GM19238 (cell line): Measurements from ENCODE around the gene BHLHA15.
"Not testable (repeated sequence)": the region's sequence is repeated elsewhere in the genome, so short reads cannot be mapped to it uniquely, and the experiment has no call there.

Source experiments
- DNase-seq: peaks from one replicate; pipeline ENCODE4 v3.0.0; 2011; ENCODE audit warnings: low spot score; ENCODE audit not compliant: insufficient read length

Gene BHLHA15

DNA sequence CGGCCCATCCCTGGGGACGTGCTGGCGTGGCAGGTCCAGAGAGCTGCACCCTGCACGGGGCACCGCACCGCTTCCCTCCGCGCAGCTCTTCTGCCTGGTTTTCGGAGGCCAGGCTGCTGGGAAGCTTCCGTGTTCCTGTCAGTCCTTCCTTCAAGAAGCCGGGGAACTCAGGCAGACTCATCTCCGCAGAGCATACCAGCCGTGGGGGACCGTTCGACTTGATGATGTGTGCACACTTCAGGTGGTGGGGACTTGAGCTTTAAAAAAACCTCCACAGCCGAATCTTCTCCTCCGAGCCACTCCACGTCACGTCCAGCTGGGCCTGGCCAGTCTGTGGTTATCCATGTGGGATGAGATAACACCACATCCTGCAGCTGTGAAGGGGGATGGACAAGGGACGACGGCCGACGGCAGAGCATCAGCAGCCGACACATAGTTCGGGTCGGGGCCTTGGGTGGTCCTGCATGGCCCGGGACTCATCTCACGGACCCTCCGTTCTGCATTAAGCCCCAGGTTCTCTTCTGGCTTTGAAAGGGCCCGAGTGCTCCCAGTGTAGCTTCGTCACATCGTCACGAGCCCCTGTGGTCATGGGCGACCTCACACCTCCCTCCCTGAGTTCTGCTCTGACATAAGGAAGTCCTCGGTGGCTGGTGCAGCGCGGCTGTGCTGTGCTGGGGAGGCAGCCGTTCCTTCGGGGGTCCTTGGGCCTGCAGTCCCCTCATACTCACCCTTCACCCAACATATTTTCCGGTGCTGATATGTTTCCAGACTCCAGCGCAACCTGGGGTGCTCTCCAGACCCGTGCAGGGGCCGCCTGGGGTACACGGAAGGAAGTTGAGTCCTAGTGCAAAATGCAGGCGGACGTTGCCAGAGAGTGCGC lies 4.5 kb upstream of the BHLHA15 start:
- no peak for DNase-seq

DNA sequence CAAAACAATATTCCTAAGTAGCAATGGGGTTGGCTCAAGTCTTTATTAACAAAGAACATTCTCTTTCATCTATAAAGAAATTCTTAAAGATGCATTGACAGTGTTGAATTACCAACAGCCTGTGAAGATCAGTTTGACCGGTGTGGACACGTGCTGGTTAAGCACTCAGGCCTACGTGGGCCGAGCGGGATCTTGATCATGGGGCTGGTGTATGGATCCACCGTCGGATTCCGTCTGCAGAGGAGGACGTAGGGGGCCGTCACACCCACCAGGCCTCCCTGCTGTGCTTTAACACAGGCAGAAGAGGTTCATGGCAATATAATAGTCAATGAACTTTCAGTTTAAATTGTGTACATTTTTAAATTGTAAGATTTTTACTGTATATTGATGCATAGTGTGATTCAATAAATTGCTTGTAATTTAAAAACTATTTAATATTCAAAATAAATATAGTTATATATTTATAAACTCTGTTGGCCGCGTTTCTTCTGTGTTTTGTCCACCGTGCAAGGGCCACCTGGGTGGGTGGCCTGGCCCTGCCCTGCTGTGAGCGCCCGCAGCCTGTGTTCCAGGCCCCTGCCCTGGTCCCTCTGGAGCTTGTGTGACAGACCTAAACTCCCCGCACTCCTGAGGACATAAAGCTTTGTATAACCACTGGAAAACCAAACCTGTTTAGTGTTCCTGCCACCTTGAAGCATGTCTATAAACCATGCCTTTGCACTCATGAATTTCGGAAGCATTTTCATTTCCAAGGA lies 1.9 kb upstream of the BHLHA15 start:
- DNase-seq: no peak

DNA sequence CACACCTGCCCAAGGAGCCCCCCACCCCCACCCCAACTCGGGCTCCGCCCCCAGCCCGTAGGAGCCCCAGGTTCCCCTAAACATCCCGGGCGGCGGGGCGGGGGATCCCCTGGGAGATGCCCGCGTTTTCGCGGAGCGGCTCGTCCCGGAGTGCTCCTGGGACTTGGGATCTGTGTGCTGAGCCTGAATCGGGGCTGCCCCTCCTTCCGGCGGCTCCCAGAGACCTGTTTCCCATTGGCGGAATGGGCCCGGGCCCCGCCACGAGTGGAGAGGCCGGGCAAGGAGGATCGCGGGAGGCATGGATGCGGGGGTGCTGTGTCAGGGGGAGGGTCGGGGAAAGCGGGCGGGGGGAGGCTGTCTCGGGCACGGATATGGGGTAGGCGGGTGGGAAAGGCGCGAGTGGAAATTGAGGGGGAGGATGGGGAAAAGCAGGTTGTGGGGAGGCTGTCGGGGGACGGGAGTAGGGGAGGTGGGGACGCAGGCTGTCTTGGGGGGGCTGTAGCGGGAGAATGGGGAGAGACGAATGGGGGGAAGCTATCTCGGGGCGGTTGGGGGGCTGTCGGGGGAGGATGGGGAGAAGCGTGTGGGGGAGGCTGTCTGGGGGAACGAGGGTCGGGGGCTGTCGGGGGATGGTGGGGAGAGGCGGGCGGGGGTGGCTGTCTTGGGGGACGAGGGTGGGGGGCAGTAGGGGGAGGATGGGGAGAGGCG lies 572 bp upstream of the BHLHA15 start:
- no peak for DNase-seq

DNA sequence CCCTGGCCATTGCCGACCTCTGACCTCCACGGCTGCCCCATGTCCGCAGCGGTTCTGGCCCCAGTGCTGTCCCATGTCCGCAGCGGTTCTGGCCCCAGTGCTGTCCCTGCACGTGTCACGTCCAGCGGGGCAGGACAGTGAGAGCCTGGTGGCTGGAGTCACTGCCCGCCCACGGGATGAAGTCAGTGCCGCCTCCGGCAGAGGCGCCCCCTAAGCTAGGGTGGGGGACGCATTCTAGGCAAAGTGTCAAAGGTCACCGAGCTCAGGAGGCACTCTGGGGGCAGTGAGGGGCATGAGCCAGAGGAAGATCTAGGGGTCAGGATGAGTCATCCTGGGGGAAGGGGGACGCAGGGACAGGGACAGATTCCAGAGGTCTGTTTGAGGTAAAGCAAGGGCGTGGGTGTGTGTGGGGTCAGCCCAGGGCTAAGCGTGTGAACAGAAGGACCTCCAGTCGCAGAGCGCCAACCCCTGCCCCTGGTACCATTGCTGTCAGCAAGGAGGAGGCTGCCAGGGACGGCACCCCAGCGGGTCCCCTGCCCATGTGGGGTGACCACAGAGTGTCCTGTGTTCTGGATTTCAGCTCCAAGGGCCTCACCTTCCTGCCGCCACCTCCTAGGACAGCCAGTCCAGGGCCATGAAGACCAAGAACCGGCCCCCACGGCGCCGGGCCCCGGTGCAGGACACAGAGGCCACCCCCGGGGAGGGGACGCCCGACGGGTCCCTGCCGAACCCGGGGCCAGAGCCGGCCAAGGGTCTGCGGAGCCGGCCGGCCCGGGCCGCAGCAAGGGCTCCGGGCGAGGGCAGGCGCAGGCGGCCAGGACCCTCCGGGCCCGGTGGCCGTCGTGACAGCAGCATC lies 665 bp downstream of the BHLHA15 start:
- DNase-seq: no peak

DNA sequence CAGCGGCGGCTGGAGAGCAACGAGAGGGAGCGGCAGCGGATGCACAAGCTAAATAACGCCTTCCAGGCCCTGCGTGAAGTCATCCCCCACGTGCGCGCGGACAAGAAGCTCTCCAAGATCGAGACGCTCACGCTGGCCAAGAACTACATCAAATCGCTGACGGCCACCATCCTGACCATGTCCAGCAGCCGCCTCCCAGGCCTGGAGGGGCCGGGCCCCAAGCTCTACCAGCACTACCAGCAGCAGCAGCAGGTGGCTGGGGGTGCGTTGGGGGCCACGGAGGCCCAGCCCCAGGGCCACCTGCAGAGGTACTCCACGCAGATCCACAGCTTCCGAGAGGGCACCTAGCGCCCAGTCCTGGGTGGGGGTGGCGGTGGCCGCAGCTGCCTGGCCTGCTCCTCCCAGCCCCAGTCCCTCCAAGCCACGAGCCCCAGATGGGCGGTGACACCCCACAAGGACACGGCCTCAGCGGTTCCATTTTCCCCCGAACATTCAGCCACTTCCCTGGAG lies 1.3 kb downstream of the BHLHA15 start:
- no peak for DNase-seq

DNA sequence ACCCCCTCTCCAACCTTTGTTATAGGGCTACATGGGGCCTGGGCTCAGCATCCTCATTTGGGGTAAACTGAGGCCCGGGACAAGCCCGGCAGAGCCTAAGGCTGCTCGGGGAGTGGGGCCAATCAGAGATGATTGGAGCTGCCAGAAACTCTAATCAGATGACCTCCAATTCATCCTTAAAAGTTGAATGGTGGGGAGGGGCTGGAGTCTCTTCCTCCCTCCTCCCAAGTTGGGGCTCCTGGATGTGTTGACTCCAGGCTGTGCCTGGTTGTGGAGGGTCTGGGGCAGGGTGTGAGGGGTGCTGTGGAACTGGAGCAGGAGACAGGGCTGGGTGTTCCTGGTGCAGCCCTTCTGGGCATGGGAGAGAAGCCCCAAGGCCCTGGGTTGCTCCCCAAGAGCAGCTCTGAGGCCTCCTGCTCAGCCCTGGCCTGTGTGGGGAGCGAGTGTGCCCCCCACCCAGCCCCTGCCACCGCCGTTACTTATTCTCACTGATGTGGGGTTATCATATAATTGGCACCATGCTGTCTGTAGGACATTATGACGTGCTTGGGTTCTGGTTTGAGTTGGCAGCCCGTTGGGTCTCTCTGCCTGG lies 2.2 kb downstream of the BHLHA15 start:
- no peak for DNase-seq

DNA sequence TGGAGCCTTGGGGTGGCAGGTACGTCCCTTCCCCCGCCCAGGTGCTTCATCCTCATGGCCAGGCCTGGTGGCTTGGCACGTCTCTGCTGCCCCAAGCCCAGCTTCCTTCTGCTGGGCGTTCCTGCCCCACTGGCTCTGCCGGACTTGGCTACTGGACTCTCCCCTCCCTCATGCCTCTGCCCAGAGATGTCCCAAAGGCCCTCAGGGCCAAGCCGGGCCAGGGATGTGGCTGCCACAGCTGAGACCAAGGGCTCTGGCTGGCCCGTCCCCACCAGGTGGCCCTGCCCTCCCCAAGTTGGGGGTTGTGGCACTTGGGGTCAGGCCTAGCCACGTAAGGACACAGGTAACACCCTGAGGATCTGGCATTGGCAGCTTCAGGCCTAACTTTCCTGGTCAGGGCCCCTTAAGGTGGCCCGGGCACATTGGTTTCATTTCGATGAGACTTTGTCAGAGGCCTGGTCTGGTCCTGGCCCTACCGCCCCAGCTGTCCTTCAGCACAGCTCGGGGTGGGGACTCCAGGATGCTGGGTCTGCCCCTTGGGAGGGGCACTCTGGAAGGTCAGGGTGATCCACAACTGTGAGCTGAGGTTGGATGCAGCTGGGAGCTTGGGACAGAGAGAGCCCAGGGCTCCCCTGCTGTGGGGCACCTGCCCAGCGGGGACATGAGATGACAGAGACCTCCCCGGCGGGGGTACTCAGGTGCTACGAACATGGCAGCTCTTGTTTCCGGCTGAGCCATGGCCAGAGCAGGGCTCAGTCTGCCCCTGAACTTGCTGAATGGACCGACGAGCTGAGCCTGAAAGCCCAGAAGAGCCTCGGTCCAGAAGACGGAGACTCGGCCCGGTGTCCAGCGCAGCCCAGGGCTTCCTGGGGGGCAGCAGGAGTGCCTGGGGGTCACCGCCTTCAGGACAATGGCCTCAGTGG lies 2.9 kb downstream of the BHLHA15 start:
- no peak for DNase-seq

DNA sequence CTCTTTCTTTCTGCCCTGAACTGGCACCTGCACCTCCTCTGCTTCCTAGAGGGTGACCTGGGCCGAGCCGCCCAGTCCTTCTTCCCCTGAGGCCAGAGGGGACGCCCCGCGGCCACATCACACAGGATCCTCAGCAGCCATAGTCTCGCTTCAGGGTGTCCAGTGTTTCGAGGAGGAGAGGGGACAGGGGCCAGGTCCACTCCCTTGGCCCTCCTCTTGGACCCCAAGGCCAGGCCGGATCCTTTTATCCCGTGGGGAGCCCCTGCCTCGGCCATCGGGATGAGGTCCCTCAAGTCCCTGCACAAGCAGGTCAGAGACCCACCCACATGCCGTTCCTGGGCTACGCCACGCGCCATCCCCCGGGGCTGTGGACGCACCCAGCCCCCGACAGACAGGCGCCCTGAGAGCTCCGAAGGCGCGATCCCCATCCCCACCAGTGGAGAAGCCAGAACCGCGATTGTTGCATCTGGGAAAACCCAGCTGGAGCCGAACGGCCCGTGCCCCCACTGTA lies 3.6 kb downstream of the BHLHA15 start:
- DNase-seq: no peak

DNA sequence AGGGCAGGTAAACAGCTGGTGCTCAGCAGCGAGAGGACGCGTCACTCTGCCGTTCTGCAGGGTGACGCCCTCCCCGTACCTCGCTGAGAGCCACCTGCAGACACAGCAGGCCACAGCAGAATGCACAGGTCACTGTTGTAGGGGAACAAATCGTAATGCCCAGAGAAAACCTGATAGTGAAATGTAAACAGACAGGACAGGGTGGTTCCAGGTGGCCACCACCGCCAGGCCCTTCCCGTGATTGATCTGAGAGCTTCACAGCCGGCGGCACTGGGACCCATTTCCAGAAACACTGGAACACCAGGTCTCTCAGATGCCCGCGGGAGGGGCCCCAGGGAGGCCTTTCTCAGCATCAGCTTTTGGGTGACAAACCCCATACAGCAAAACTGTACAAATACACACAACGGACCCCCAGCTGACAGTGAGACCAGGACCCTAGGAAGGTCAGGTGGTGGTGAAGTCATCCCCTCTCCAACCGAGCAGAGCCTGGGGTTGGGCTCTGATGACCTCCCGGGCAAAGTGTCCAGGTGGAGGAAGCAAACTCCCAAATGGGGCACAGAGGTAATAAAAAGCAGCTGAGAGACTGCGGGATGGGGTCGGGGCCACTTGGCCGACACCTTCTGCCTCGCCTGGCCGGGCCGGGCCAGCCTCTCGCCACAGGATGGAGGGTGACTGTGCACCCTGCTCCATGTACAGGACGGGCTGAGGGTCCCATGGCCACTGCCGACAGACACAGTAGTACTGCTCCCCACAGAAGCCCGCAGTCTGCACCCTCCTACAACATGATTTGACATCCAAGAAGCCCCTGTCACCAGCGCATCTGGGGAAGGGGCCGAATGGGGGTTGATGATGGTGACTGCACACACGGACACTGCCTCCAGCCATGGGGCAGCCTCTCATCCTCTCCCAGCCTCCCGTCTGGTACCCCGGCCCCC lies 4.6 kb downstream of the BHLHA15 start:
- DNase-seq: no peak

DNA sequence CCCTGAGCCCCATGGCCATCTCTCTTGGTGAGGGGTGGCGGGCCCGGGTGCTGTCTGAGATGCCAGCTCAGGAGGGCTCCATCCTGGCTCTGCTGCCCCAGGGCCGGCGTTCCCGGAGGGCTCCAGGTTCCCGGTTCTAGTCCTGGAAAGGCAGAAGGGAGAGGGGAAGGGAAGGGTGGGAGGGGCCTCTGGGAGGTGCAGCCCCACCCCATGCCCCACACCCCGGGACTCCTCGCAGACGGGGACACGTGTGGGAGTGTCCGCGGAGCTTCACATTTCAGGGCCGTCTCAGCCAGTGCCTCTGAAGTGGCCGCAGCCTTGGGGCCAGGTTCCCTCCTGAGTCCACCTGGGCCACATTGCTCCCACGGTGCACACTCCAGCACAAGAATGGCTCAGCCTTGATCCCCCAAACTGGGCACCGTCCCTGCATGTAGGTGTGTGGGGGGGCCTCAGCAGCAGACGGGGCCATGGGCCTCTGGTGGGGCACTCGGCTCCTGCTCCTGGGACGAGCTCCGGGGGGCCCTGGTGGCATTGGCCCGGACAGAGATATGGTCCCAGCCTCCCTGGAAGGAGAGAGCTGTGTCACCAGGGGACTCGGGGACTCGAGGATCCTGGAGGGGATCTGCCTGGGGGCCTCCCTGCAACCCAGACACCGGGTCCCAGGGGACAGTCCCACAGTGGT lies 5.8 kb downstream of the BHLHA15 start:
- DNase-seq: no peak

DNA sequence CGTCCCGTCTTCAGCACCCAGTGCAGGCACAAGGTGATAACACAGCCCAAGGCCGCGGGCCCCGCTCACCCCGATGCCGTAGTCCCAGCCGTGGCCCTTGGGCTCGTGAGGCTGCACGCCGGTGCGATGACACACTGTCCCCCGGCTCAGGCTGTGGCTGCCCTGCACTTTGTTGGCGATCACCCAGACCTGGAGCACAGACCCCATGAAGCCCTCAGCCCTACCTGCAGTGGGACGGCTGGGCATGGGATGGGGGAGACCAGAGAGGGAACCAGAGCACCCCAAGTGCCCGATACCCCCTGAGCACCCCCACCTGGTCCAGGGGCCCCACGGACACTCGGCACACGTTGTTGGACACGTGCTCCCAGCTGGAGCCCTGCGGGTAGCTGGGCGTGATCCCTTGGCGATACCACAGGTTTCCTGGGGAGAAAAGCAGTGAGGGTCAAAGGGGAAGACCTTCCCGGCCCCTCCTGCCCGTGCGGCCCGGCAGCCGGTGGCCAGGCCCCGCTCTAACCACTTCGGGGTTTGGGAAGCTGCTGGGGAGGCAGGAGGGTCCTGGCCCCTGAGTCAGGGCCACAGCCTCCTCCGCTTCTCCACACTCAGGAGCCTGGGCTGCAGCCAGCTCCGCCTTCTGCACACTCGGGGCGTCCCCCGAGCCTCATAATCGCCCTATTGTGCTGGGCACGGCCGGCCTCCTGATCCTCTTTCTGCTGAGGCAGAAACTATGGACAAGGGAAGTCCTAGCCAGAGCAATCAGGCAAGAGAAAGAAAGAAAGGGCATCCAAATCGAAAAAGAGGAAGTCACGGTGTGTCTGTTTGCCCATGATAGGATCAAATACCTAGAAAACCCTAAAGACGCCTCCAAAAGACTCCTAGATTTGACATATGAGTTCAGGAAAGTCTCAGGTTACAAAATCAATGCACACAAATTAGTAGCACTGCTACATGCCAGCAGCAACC lies 6.7 kb downstream of the BHLHA15 start:
- no peak for DNase-seq

DNA sequence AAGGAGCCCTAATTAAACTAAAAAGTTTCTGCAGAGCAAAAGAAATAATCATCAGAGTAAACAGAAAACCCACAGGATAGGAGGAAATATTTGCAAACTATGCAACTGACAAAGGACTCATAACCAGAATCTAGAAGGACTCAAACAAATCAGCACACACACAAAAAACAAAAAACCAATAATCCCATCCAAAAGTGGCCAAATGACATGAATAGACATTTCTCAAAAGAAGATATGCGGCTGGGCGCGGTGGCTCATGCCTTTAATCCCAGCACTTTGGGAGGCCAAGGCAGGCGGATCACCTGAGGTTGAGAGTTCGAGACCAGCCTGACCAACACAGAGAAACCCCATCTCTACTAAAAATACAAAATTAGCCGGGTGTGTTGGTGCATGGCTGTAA lies 8.1 kb downstream of the BHLHA15 start:
- DNase-seq: not testable (repeated sequence)

DNA sequence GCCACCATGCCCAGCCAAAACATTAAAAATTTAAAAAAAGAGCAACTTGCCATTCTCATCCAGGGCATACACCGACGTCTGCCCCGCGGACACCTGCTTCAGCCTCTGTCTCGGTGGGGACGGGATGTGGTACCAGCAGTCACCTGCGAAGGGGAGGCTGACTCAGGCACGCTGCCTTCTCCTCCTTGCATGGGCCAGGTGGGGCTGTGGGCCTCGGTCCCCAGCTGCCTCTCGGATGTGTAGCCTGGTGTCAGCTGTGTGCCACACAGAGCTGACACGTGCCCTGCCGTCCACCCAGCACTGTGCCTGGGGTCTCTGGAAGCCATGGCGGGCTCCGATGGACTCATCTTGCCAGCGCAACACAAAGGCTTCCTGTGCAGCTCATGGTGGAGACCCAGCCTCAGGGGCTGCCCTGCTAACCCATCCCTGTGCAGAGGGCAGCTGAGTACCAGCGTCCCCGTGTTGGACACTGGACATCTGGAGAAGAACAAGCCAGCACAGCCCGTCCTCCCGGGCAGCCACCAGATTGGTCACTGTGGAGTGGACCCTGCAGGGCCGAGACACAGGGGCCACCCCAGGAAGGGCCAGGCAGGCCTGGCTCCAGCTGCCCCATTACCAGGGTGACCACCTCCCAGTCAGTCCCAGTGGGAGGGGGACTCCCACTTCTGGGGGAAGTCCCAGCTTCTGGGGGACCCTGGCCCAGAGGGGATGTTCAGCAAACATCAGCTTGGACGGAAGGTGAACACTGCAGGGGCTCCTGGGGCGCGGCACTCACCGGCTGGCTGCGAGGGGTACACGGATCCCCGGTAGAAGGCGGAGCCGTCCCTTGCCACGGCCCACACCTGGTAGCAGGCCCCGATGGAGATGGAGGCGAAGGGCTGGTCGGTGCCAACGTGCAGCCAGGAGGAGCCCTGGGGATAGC lies 10.6 kb downstream of the BHLHA15 start:
- no peak for DNase-seq

DNA sequence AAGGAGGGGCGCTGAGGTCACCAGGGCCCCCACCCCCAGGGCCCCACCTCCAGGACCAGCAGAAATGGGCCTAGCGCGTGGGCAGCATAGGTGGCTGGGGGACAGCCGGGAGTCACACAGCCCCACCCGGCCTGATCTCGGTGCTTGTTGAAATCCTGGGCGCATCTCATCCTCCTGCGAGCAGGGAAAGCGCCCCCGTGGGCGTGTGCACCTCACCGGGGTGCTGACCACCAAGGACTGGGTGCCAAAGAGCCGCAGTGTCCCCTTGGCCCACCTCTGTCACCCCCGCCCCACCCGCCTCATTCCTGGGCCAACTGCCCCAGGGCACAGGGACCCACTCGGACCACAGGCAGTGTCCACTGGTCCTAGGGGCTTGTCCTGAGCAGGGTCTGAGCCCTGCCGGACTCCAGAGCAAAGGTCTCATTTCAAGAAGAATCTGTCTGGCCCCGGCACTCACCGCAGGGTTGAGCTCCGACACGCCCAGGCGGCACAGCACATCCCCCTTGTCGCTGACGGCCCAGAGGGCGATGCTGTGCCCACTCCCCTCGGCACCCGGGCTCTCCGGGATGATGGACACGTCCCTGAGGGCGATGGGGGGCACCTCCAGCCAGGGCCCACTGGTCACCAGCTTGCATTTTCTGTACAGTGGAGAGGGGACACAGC lies 11.4 kb downstream of the BHLHA15 start:
- no peak for DNase-seq
